ENCODE results near the gene AFF3.

AFF3 gene

GRCh38 chr2:100051253-100051652, 91.1 kb downstream of the AFF3 start:
- TF ChIP-seq ZFX (IDR thresholded peaks at IDR 0.05; ENCODE audit: borderline replicate concordance) = no peak
- TF ChIP-seq, protein P1, sequence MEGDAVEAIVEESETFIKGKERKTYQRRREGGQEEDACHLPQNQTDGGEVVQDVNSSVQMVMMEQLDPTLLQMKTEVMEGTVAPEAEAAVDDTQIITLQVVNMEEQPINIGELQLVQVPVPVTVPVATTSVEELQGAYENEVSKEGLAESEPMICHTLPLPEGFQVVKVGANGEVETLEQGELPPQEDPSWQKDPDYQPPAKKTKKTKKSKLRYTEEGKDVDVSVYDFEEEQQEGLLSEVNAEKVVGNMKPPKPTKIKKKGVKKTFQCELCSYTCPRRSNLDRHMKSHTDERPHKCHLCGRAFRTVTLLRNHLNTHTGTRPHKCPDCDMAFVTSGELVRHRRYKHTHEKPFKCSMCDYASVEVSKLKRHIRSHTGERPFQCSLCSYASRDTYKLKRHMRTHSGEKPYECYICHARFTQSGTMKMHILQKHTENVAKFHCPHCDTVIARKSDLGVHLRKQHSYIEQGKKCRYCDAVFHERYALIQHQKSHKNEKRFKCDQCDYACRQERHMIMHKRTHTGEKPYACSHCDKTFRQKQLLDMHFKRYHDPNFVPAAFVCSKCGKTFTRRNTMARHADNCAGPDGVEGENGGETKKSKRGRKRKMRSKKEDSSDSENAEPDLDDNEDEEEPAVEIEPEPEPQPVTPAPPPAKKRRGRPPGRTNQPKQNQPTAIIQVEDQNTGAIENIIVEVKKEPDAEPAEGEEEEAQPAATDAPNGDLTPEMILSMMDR (IDR thresholded peaks at IDR 0.05) = no peak
- H3K27ac ChIP-seq = peak overlapping the region; percentile 99

GRCh38 chr2:100050685-100051084, 91.7 kb downstream of the AFF3 start:
- no peak for TF ChIP-seq ZFX (IDR thresholded peaks at IDR 0.05; ENCODE audit: borderline replicate concordance)
- TF ChIP-seq, protein P1 (IDR thresholded peaks at IDR 0.05) = no peak
- peak overlapping the region; percentile 99 for H3K27ac ChIP-seq

DNA sequence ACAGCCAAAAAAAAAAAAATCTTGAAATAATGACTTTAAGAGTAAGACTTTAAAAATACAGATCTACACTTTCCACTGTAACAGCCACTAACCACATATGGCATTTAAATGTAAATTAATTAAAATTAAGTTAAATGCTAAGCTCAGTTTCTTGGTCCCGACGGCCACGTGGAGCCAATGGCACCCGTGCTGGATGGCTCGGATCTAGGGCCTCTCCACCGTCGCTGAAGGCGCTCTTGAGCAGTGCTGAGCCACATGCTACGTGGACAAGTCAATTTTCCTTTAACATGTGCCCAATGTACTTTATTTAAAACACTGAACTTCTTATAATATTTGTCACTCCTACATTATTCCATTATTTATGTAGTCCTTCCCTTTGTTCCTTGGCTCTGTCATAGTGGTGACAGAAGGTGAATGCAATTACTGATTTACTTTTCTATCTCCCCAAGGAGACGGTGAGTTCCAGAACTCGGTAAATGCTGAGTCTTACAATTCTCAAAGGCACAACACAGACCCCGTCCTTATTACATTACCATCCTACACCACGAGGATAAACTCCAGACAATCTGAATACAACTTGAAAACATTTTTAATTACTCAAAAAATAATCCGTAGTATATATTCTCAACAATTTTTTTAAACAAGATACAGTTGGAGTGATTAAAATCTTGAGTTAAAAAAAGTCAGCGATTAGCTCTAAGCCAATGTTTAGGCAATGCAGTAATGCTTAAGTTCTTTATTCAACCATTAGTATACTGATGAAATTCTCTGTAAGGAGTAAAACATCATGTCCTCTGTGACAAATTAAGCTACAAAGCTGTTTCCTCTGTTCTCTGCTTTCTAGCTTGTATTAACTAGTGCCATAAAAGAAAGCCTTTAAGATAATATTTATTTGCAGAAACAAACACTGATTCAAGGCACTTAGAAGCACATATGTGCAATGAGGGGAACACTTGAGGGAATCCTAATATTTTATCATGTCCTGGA, 95.1 kb downstream of the AFF3 start:
- TF ChIP-seq ZFX (IDR thresholded peaks at IDR 0.05; ENCODE audit: borderline replicate concordance) = no peak
- TF ChIP-seq, protein P1 (IDR thresholded peaks at IDR 0.05) = no peak
- H3K27ac ChIP-seq = peak overlapping the region; percentile 99

- no peak for TF ChIP-seq ZFX (IDR thresholded peaks at IDR 0.05; ENCODE audit: borderline replicate concordance)
- TF ChIP-seq, protein P1 (IDR thresholded peaks at IDR 0.05) = no peak
- H3K27ac ChIP-seq = peak overlapping the region; percentile 99
Observed at GRCh38 chr2:100045000-100045399, 97.4 kb downstream of the AFF3 start.

- H3K27ac ChIP-seq = peak overlapping the region; percentile 99
- no peak for TF ChIP-seq ZFX (IDR thresholded peaks at IDR 0.05; ENCODE audit: borderline replicate concordance)
- TF ChIP-seq, protein P1 (IDR thresholded peaks at IDR 0.05) = no peak
Observed at GRCh38 chr2:100043891-100044255, 98.5 kb downstream of the AFF3 start.

- no peak for TF ChIP-seq ZFX (IDR thresholded peaks at IDR 0.05; ENCODE audit: borderline replicate concordance)
- TF ChIP-seq, protein P1 (IDR thresholded peaks at IDR 0.05) = no peak
- peak overlapping the region; percentile 99 for H3K27ac ChIP-seq
Observed at GRCh38 chr2:100043081-100043890, 99.1 kb downstream of the AFF3 start.

Measured in 22Rv1 (cell line).